ENCODE results near the gene PRDX3.
"Not testable (repeated sequence)": the region's sequence is repeated elsewhere in the genome, so short reads cannot be mapped to it uniquely, and the experiment has no call there.

The PRDX3 gene

GRCh38 chr10:119161680-119162451 lies 16.7 kb downstream of the PRDX3 start:
- FAIRE-seq, result no peak

- FAIRE-seq, result no peak
Measured at GRCh38 chr10:119159332-119159731, 19.3 kb downstream of the PRDX3 start.

DNA sequence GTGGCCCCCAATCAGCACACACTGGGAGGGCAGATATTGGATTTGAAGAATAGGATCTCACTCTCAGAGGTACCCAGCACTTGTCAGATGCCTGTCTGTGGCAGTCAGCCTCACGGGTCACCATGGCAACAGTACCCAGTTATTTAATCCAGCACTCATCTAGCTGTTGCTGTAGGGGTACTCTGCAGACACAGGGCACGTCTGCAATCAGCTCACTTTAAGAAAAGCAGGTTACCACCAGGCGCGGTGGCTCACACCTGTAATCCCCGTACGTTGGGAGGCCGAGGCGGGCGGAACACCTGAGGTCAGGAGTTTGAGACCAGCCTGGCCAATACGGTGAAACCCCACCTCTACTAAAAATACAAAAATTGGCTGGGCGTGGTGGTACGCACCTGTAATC lies 25.0 kb downstream of the PRDX3 start:
- FAIRE-seq, result no peak

DNA sequence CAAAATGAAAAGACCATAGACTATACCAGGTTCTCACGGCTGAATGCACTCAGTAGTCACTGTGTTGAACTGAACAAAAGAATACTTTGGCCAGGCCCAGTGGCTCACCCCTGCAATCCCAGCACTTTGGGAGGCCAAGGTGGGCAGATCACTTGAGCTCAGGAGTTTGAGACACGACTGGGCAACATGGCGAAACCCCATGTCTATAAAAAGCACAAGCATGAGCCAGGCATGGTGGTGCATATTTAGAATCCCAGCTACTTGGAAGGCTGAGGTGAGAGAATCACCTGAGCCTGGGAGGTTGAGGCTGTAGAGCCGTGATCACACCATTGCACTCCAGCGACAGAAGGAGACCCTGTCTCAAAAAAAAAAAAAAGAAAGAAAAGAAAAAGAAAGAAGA lies 25.6 kb downstream of the PRDX3 start:
- FAIRE-seq, result no peak

GRCh38 chr10:119151601-119152000 lies 27.0 kb downstream of the PRDX3 start:
- not testable (repeated sequence) for FAIRE-seq

DNA sequence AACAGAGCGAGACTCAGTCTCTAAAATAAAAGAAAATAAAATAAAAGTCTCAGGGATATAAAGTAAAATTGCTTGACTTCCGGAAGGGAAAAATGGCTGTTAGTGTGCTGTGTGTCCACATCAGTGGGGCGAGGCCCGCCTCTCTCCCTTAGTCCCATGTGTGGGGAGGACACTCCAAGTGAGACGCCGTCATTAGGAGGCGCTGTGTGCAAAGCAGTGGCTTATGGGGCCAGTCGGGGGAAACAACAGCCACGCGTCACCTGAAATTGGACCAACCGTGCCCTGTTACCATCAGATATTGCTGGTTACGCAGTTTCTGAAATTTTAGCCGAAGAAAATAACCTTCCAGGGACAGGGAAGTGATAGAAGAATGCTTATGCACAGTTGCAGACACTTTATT lies 28.9 kb downstream of the PRDX3 start:
- FAIRE-seq, result no peak

- FAIRE-seq, result no peak
Measured at GRCh38 chr10:119149157-119149556, 29.5 kb downstream of the PRDX3 start.

- FAIRE-seq, result no peak
Measured at GRCh38 chr10:119143657-119144056, 35.0 kb downstream of the PRDX3 start.

GRCh38 chr10:119140603-119141245 lies 37.9 kb downstream of the PRDX3 start:
- no peak for FAIRE-seq

DNA sequence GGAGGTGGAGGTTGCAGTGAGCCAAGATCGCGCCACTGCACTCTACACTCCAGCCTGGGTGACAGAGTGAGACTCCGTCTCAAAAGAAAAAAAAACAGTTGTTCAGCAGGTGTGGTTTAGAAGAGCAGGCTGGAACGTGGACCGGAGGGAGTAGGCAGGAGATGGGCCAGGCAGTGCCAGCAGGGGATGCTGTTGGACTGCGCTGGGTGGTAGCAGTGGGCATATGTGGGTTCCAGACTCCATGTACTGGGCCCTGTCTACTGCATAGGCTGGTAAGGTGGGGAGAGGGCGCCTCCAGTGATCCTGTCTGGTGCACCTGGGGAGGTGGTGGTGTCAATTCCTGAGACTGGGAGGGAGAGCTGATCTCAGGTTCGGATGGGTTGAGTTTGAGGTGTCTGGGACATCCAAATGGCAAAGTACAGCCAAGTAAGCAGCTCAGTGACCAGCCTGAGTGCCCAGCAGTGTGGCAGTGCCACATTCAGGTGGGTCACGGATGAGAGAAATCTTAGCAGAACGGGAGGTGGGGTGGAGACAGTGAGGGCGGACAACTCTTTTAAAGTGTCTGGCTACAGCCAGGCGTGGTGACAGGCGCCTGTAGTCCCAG lies 39.0 kb downstream of the PRDX3 start:
- no peak for FAIRE-seq

GRCh38 chr10:119138346-119139306 lies 40.0 kb downstream of the PRDX3 start:
- no peak for FAIRE-seq

DNA sequence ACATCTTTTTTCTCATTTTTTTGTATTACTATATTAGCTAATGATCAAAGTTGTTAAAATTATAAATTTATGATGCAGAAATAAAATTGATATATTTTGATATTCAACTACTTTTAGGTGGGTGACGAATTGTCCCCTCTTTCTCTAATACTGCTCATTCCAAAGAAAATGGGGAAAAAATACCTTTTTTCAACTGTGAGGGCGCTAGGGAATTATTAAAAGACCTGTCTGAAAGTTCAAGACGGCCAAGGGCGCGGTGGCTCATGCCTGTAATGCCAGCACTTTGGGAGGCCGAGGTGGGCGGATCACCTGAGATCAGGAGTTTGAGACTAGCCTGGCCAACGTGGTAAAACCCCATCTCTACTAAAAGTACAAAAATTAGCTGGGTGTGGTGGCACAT lies 40.7 kb downstream of the PRDX3 start:
- FAIRE-seq, result not testable (repeated sequence)

GRCh38 chr10:119136084-119136483 lies 42.5 kb downstream of the PRDX3 start:
- FAIRE-seq, result no peak

DNA sequence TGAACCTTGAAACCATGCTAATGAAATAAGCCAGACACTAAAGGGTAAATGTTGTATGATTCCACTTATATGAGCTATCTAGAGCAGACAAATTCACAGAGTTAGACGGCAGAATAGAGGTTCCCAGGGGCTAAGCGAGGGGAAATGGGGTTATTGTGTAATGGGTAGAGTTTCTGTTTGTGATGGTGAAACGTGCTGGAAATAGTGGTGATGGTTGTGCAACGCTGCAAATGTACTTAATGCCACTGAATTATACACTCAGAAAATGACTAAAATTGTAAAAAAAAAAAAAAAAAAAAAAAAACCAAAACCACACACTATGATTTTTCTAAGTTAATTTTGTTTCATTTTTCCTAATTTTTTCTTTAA lies 43.1 kb downstream of the PRDX3 start:
- FAIRE-seq, result no peak

DNA sequence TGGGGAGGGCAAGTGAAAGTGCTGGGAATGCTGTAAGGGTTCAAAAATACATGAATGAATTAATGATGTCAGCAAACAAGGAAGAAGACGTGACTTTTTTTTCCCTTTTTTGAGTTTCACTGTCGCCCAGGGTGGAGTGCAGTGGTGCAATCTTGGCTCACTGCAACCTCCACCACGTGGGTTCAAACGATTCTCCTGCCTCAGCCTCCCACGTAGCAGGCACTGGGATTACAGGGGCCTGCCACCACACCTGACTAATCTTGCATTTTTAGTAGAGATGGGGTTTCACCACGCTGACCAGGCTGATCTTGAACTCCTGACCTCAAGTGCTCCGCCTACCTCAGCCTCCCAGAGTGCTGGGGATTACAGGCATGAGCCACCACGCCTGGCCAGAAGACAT lies 44.7 kb downstream of the PRDX3 start:
- no peak for FAIRE-seq

DNA sequence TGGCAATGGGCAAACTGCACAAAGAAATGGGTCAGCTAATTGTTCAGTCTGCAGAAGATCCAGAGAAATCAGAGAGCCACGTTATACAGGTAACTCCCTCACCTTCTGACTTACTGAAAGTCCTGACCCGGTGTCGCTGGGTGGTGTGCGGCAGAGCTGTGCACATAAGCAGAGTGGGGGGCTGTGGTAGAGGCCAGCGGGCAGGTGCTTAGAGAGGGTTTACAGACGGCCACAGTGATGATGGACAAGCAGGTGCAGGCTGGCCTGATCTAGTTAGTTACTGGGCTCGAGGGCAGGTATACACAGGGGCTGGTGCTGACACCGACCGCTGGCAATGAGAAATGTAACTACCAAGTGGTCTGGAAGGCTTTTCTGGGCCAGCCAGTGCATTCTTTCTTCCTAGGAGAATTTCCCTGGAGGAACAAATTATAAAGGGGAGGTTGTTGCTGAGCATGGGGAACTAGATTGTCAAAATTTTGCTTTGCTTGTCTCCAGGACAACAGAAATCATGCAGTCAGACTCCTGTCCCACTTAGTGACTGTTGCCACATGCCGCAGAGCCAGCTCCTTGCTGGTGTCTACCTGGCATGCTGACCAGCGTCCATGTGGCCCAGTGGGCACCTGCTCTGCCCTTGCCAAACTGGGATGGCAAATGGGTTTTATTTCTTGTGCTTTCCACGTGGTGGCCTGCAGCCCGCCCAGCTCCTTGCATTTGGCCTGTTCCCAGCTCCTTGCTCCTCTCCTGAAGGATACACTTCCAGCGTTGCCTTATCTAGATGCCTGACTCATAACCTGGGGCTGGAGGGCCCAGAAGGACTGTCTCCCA lies 45.9 kb downstream of the PRDX3 start:
- no peak for FAIRE-seq

DNA sequence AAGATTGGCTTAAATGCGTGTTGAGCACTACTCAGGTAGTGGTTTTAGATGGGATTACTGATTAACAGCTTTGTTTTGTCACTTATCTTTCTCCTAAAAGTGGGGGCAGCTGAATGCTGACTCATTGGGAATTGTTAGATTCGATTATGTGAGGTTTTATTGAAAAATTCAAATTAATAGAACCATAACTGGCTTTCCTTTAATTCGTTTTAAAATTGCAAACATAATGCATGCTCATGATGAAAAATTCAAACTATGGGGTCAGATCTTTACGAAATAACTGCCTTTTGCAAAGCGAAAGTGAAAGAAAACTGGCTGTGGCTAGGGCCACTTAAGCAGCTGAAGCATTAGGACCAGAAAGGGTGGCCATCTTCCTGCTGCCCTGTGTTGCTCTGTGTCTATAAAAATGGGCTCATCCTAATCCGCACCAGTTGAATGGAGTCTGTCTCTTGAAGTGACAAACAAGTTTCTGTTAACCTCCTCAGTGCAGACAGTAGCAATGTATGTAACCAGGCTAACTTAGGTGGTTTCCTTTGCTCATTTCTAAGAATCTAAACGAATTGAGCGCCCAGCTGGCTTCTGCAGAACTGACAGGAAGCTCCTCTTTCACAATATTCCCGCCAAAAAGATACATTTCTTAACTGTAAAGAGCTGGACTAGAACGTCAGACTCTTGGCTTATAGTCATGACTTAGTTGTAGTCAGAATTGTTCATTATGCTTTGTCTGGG lies 46.9 kb downstream of the PRDX3 start:
- FAIRE-seq, result no peak

DNA sequence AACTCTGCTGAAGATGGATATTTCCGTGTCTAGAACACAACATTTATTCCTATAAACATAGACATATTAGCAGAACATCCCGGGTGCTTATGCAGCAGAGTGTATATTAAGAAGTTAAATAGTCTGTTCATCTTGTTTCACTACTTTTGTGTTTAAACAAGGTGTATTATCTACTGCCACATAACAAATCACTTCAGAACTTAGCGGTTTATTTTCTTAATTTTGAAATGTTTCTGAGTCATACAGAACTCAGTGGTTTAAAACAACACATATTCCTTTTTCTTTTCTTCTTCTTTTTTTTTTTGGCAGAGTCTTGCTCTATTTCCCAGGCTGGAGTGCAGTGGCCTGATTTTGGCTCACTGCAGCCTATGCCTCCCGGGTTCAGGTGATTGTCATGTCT lies 48.9 kb downstream of the PRDX3 start:
- no peak for FAIRE-seq

- no peak for FAIRE-seq
Measured at GRCh38 chr10:119125942-119126341, 52.7 kb downstream of the PRDX3 start.

DNA sequence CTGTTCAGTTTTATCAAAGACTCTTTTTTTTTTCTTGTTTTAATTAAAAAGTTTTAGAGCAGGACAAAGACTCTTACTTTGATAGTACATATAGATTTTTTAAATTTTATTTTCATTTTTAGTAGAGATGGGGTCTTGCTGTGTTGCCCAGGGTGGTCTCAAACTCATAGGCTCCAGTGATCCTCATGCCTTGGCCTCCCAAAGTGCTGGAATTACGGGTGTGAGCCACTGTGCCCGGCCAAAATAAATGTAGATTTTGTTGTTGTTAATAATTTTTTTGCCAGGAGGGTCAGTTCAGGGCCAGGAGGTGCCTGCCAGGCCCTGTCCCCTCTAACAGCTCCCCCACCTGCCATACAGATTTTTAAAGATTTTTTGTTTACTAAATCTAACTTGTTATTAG lies 57.7 kb downstream of the PRDX3 start:
- no peak for FAIRE-seq

- FAIRE-seq, result no peak
Measured at GRCh38 chr10:119120413-119120867, 58.2 kb downstream of the PRDX3 start.
